Panc1 (cell line): ENCODE results near the gene GNPAT. TPM values are rescaled to one million over a fixed set of nuclear protein-coding genes. Genes with fewer than 3 reads are reported as not detected.

Experiments used
- ATAC-seq: fragments of 200-7000 bp; cut with Tn5 transposase; 2 replicates; pipeline ENCODE4 v1.9.1; 2020; ENCODE audit warnings: mild to moderate bottlenecking, moderate library complexity
- BruUV-seq: library from RNA; stranded (reverse); fragments of 400-500 nt; replicated peaks from 2 replicates; lab custom pipeline; 2021; lab: Mats Ljungman, UMichigan
- CTCF ChIA-PET: fragments of 300-600 bp; sonication (Branson Sonifier 250); formaldehyde crosslinking; loops from one replicate; lab custom pipeline; 2022; ENCODE audit warnings: antibody characterized with exemption; lab: Charles Lee
- POLR2A ChIA-PET: fragments of 300-600 bp; sonication (Branson Sonifier 250); formaldehyde crosslinking; loops from one replicate; lab custom pipeline; 2022; ENCODE audit warnings: antibody characterized with exemption; lab: Charles Lee
- DNase-seq: peaks from one replicate; pipeline ENCODE4 v3.0.0-alpha.2; 2010; ENCODE audit warnings: low read depth, low spot score
- H3K27ac ChIP-seq: 2 replicates; pipeline ENCODE4 v1.5.1; 2011; ENCODE audit warnings: mild to moderate bottlenecking, low read length, inconsistent platforms
- H3K27me3 ChIP-seq: fragments of 200-500 bp; sonication (Bioruptor generic); 2 replicates; pipeline ENCODE4 v1.6.0; 2014; ENCODE audit warnings: low read length, inconsistent platforms; ENCODE audit not compliant: control insufficient read depth, insufficient read depth
- H3K36me3 ChIP-seq: fragments of 200-500 bp; sonication (Bioruptor generic); 2 replicates; pipeline ENCODE4 v1.5.1; 2014; ENCODE audit warnings: inconsistent platforms, mild to moderate bottlenecking, low read length, moderate library complexity; ENCODE audit not compliant: control insufficient read depth, insufficient read depth
- H3K4me1 ChIP-seq: 2 replicates; pipeline ENCODE4 v1.5.1; 2011; ENCODE audit warnings: inconsistent platforms, mild to moderate bottlenecking, low read length, moderate library complexity; ENCODE audit not compliant: control insufficient read depth, insufficient read depth
- H3K4me3 ChIP-seq, 2 experiments: 2 replicates each; pipeline ENCODE4 v1.5.1; 2011 to 2012; ENCODE audit warnings: low read depth in 2 of 2, low read length in 2 of 2, mild to moderate bottlenecking in 2 of 2, inconsistent platforms in 1 of 2, moderate library complexity in 1 of 2
- H3K9me3 ChIP-seq: fragments of 200-500 bp; sonication (Bioruptor generic); 2 replicates; pipeline ENCODE4 v1.5.1; 2014; ENCODE audit warnings: low read depth, mild to moderate bottlenecking, inconsistent platforms, low read length, moderate library complexity; ENCODE audit not compliant: control insufficient read depth, insufficient read depth
- CTCF ChIP-seq: fragments of 450-650 bp; IDR thresholded peaks from 2 replicates; pipeline ENCODE4 v1.5.1; 2017; ENCODE audit warnings: mild to moderate bottlenecking
- POLR2AphosphoS5 ChIP-seq: IDR thresholded peaks from 2 replicates; pipeline ENCODE4 v1.6.1; 2012; ENCODE audit warnings: mild to moderate bottlenecking, low read depth, low read length, moderate library complexity
- REST ChIP-seq, 2 experiments: IDR thresholded peaks; 2 replicates each; pipeline ENCODE4 v1.6.1; 2011 to 2012; ENCODE audit warnings: low read depth in 2 of 2, control low read depth in 1 of 2, low read length in 1 of 2, mild to moderate bottlenecking in 1 of 2, moderate library complexity in 1 of 2; ENCODE audit not compliant: insufficient read depth in 1 of 2
- SIN3A ChIP-seq: IDR thresholded peaks from 2 replicates; pipeline ENCODE4 v1.6.1; 2012; ENCODE audit warnings: low read depth, mild to moderate bottlenecking, low read length, moderate library complexity, borderline replicate concordance; ENCODE audit not compliant: insufficient read depth
- TCF7L2 ChIP-seq: IDR thresholded peaks from 2 replicates; pipeline ENCODE4 v1.6.1; 2011; ENCODE audit warnings: mild to moderate bottlenecking, low read depth, low read length, inconsistent platforms
- in situ Hi-C: cut with HindIII; loops from 2 replicates; pipeline ENCODE4 v1.10.0; 2016; ENCODE audit warnings: low sequenced_read_pairs, low pct_unique_long_range_greater_than_20kb
- intact Hi-C: fragments of 100-400 bp; cut with micrococcal nuclease; formaldehyde crosslinking; loops from one replicate; pipeline ENCODE4 v1.10.0; 2022; ENCODE audit not compliant: unreplicated experiment
- total RNA-seq: library from RNA; stranded (reverse); gene quantifications from one replicate; pipeline ENCODE4 v1.2.1, GENCODE V29; 2021; ENCODE audit not compliant: unreplicated experiment

GNPAT gene
- total RNA-seq, 1 experiment from 2014 or later: 42.5 TPM

- Histone ChIP-seq H3K4me1 (no peaks in the 10 kb centered on the region), H3K27ac (no peak overlapping the region), H3K36me3 (peaks cover 39% of the 10 kb centered on the region), H3K27me3 (no peaks in the 10 kb centered on the region), H3K9me3 (peaks cover 7% of the 10 kb centered on the region; the same call in 1 of the 2 replicates), H3K4me3 (no peak overlapping the region)
- no peak for TF ChIP-seq POLR2AphosphoS5
- no peak for TF ChIP-seq CTCF
- TF ChIP-seq TCF7L2: no peak
- ATAC-seq: no peak
- DNase-seq: no peak
- intact Hi-C loops (no loop called here), in situ Hi-C loops (no loop called here)
- CTCF ChIA-PET: no interaction called here
- POLR2A ChIA-PET: no interaction called here
- no TSS peak for BruUV-seq
These were observed 24.4 kb downstream of the GNPAT start for GRCh38 chr1:231265379-231265778.

DNA sequence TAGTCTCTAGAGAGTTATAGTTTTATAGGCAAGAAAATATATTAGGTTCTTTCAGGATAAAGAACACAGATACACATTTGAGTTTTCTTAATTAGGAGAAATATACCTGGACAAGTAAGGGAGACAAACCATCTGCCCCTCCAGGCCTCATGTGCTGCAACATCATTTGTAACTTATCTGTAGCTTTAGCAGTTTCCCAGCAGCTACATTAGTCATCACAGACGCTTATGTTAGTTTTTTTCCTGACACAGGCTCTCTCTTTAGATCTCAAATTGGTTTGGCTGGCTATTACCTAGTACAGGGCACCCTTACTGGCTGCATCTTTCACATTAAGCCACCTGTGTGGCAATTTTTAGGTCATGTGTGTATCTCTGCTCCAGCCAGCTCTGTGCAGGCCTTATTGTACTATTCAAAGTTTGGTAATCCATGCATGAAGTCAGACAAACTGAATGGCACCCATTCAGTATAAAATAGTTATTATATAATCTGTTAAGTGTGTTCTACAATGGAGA is 25.9 kb downstream of the GNPAT start:
- ChIA-PET POLR2A (no interaction called here), CTCF (no interaction called here)
- intact Hi-C loops (no loop called here), in situ Hi-C loops (no loop called here)
- H3K36me3 ChIP-seq: peaks cover 34% of the 10 kb centered on the region
- ATAC-seq (no peak), DNase-seq (no peak)
- H3K27ac ChIP-seq: no peak overlapping the region
- no peaks in the 10 kb centered on the region for H3K4me1 ChIP-seq
- TF ChIP-seq TCF7L2: no peak
- TF ChIP-seq CTCF: no peak
- TF ChIP-seq REST (IDR thresholded peaks at IDR 0.05; ENCODE audit: insufficient read depth in 1 of 2, low read depth in 2 of 2, low read length in 1 of 2): no peak
- TF ChIP-seq SIN3A: no peak
- no peak for TF ChIP-seq POLR2AphosphoS5
- H3K27me3 ChIP-seq: no peaks in the 10 kb centered on the region
- BruUV-seq: no TSS peak
- H3K9me3 ChIP-seq: no peaks in the 10 kb centered on the region
- H3K4me3 ChIP-seq: no peak overlapping the region
